Activated T-helper 1 cell treated with Interleukin-2 at 50 U/mL for 16 hours (primary cell): ENCODE measurements around the gene AKT3.
"Not testable (repeated sequence)": the region's sequence is repeated elsewhere in the genome, so short reads cannot be mapped to it uniquely, and the experiment has no call there.

Source experiments
- DNase-seq: peaks from one replicate; pipeline ENCODE4 v3.0.0-alpha.2; 2020; ENCODE audit warnings: low read depth

AKT3 gene

GRCh38 chr1:243693800-243694199 is 156.2 kb downstream of the AKT3 start:
- no peak for DNase-seq

- no peak for DNase-seq
Measured at GRCh38 chr1:243686159-243686558, 163.9 kb downstream of the AKT3 start.

- DNase-seq, result no peak
Measured at GRCh38 chr1:243680860-243681259, 169.2 kb downstream of the AKT3 start.

- DNase-seq, result no peak
Measured at GRCh38 chr1:243672539-243673074, 177.4 kb downstream of the AKT3 start.

GRCh38 chr1:243667591-243667990 is 182.5 kb downstream of the AKT3 start:
- DNase-seq, result no peak

GRCh38 chr1:243667133-243667532 is 182.9 kb downstream of the AKT3 start:
- DNase-seq, result no peak

GRCh38 chr1:243663651-243664050 is 186.4 kb downstream of the AKT3 start:
- no peak for DNase-seq

- not testable (repeated sequence) for DNase-seq
Measured at GRCh38 chr1:243662169-243662568, 187.9 kb downstream of the AKT3 start.

GRCh38 chr1:243658594-243659105 is 191.4 kb downstream of the AKT3 start:
- no peak for DNase-seq

- no peak for DNase-seq
Measured at GRCh38 chr1:243657793-243658192, 192.2 kb downstream of the AKT3 start.

- DNase-seq, result not testable (repeated sequence)
Measured at GRCh38 chr1:243649530-243649929, 200.5 kb downstream of the AKT3 start.

GRCh38 chr1:243646841-243647240 is 203.2 kb downstream of the AKT3 start:
- DNase-seq, result no peak

GRCh38 chr1:243645281-243645680 is 204.8 kb downstream of the AKT3 start:
- no peak for DNase-seq

GRCh38 chr1:243642936-243643335 is 207.1 kb downstream of the AKT3 start:
- no peak for DNase-seq

- no peak for DNase-seq
Measured at GRCh38 chr1:243639027-243639658, 210.9 kb downstream of the AKT3 start.

- DNase-seq, result no peak
Measured at GRCh38 chr1:243638186-243638585, 211.9 kb downstream of the AKT3 start.

- no peak for DNase-seq
Measured at GRCh38 chr1:243628476-243628907, 221.6 kb downstream of the AKT3 start.

GRCh38 chr1:243623841-243624240 is 226.2 kb downstream of the AKT3 start:
- DNase-seq, result no peak

GRCh38 chr1:243621973-243622372 is 228.1 kb downstream of the AKT3 start:
- no peak for DNase-seq

GRCh38 chr1:243620096-243620495 is 229.9 kb downstream of the AKT3 start:
- no peak for DNase-seq

GRCh38 chr1:243609698-243610097 is 240.3 kb downstream of the AKT3 start:
- no peak for DNase-seq

- DNase-seq, result no peak
Measured at GRCh38 chr1:243605604-243606003, 244.4 kb downstream of the AKT3 start.

- DNase-seq, result no peak
Measured at GRCh38 chr1:243601720-243602119, 248.3 kb downstream of the AKT3 start.

- DNase-seq, result no peak
Measured at GRCh38 chr1:243598433-243598832, 251.6 kb downstream of the AKT3 start.
